Measurements from ENCODE around the gene DNPH1. TPM values are rescaled to one million over a fixed set of nuclear protein-coding genes. Genes with fewer than 3 reads are reported as not detected.
A peak's percentile ranks its signal among the peaks of the same experiment; 100 is the strongest.

Gene DNPH1
- total and polyA plus RNA-seq, 4 experiments from 2014 or later: 32.8 to 159 (median 64.1) TPM

DNA sequence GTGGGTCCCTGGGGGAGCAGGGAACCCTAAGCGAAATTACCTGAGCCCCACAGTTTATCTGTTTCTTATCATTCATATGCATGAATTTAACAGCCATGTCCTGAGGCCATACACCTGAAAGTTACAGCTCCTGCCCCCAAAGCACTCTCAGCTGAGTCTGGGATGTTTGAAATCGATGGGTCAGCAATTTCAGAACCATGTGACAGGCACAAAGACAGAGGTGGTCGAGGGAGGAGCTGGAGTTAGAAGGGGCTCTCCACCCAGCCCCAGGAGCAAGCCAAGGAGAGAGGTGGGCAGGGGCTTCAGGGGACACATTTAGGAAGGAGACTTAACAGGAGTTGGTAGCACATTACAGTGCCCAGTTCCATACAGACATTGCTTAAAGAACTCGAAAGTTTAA is 28.9 kb upstream of the DNPH1 start:
- no peak for DNase-seq
- peak overlapping the region in 1 of 7 donors; percentile 43 for H3K27ac Mint-ChIP-seq
- intact Hi-C loops (cut with micrococcal nuclease): no loop called here
- H3K4me3 Mint-ChIP-seq: no peak overlapping the region
- H3K27me3 Mint-ChIP-seq: peaks cover 0 to 5% of the 10 kb centered on the region in 2 donors
- H3K9me3 Mint-ChIP-seq: no peaks in the 10 kb centered on the region
- CTCF ChIA-PET (ENCODE audit: partially characterized antibody): no interaction called here
- Histone ChIP-seq H3K27ac (ENCODE audit: low read depth, low read length) (no peak overlapping the region), H3K4me1 (ENCODE audit: insufficient read depth, low read length) (no peaks in the 10 kb centered on the region), H3K9me3 (ENCODE audit: control insufficient read depth in 1 of 2, low read length in 2 of 2) (no peaks in the 10 kb centered on the region), H3K27me3 (ENCODE audit: insufficient read depth, low read length) (no peaks in the 10 kb centered on the region), H3K4me3 (ENCODE audit: low read length in 2 of 2) (no peak overlapping the region), H3K36me3 (ENCODE audit: insufficient read depth, low read length) (no peaks in the 10 kb centered on the region)
- no peaks in the 10 kb centered on the region for H3K36me3 Mint-ChIP-seq
- peaks cover 0 to 7% (median 0%) of the 10 kb centered on the region in 4 donors for H3K4me1 Mint-ChIP-seq
- POLR2A ChIA-PET (ENCODE audit: partially characterized antibody): no interaction called here

- no peak for DNase-seq
- Mint-ChIP-seq H3K4me1 (peaks cover 0 to 7% (median 0%) of the 10 kb centered on the region in 4 donors), H3K9me3 (no peaks in the 10 kb centered on the region), H3K36me3 (no peaks in the 10 kb centered on the region), H3K27ac (peak overlapping the region in 1 of 7 donors; percentile 62), H3K4me3 (no peak overlapping the region), H3K27me3 (peaks cover 0 to 10% of the 10 kb centered on the region in 2 donors)
- Histone ChIP-seq H3K36me3 (ENCODE audit: insufficient read depth, low read length) (no peaks in the 10 kb centered on the region), H3K4me1 (ENCODE audit: insufficient read depth, low read length) (no peaks in the 10 kb centered on the region), H3K9me3 (ENCODE audit: control insufficient read depth in 1 of 2, low read length in 2 of 2) (no peaks in the 10 kb centered on the region), H3K27ac (ENCODE audit: low read depth, low read length) (no peak overlapping the region), H3K4me3 (ENCODE audit: low read length in 2 of 2) (no peak overlapping the region), H3K27me3 (ENCODE audit: insufficient read depth, low read length) (no peaks in the 10 kb centered on the region)
- intact Hi-C loops (cut with micrococcal nuclease): no loop called here
- CTCF ChIA-PET (ENCODE audit: partially characterized antibody): interaction anchor here (0.7 kb wide), 1 partner anchor 138 kb away, joined by 3 read pairs; no protein-coding TSS in a partner anchor
- POLR2A ChIA-PET (ENCODE audit: partially characterized antibody): no interaction called here
These were observed 28.3 kb upstream of the DNPH1 start for GRCh38 chr6:43257367-43258145.

DNA sequence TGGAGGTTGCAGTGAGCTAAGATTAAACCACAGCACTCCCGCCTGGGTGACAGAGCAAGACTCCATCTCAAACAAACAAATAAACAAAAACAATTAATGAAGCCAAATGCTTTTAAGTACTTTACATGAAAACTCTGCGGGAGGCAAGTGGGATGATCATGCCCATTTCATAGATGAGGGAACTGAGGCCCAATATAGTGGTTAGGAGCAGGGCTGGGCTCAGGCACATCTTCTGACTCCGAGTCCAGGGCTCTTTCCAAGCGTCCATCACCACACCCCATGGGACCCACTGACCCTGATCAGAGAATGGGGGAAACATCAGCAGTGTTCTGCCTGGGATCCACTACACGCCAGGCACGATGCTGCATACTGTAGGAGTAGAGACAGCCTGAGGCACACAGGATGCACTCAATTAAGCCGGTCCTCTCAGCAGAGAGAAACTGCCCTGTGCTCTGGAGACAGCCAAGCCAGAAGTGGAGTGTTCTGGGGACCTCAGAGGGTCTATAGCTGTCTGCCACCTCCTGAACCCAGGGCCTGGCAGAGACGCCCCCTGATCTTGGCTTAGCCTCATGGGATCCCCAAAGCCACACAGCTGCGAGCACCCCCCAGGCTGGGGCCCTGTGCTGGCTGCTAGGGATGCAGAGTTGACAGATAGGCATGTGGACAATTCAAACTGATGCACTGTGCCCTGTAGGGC is 27.5 kb upstream of the DNPH1 start:
- H3K4me1 Mint-ChIP-seq: peaks cover 0 to 7% (median under 1%) of the 10 kb centered on the region in 4 donors
- intact Hi-C loops (cut with micrococcal nuclease): no loop called here
- Histone ChIP-seq H3K9me3 (ENCODE audit: control insufficient read depth in 1 of 2, low read length in 2 of 2) (no peaks in the 10 kb centered on the region), H3K4me3 (ENCODE audit: low read length in 2 of 2) (no peak overlapping the region), H3K27me3 (ENCODE audit: insufficient read depth, low read length) (no peaks in the 10 kb centered on the region), H3K4me1 (ENCODE audit: insufficient read depth, low read length) (no peaks in the 10 kb centered on the region), H3K27ac (ENCODE audit: low read depth, low read length) (no peak overlapping the region), H3K36me3 (ENCODE audit: insufficient read depth, low read length) (no peaks in the 10 kb centered on the region)
- no peaks in the 10 kb centered on the region for H3K36me3 Mint-ChIP-seq
- DNase-seq: no peak
- H3K4me3 Mint-ChIP-seq: no peak overlapping the region
- peaks cover 1 to 13% of the 10 kb centered on the region in 2 donors for H3K27me3 Mint-ChIP-seq
- CTCF ChIA-PET (ENCODE audit: partially characterized antibody): interaction anchor here (0.7 to 1.9 kb wide), 2 partner anchors 27 to 138 kb away, joined by 3 to 6 read pairs; partner anchors contain the start of gene DNPH1
- POLR2A ChIA-PET (ENCODE audit: partially characterized antibody): no interaction called here
- no peak overlapping the region for H3K27ac Mint-ChIP-seq
- no peaks in the 10 kb centered on the region for H3K9me3 Mint-ChIP-seq

GRCh38 chr6:43255408-43256054 is 26.2 kb upstream of the DNPH1 start:
- DNase-seq: no peak
- no peaks in the 10 kb centered on the region for H3K9me3 ChIP-seq (ENCODE audit: control insufficient read depth in 1 of 2, low read length in 2 of 2)
- intact Hi-C loops (cut with micrococcal nuclease): no loop called here
- Mint-ChIP-seq H3K36me3 (no peaks in the 10 kb centered on the region), H3K4me3 (no peak overlapping the region), H3K27ac (no peak overlapping the region), H3K27me3 (peaks cover 6 to 21% of the 10 kb centered on the region in 2 donors), H3K4me1 (peaks cover 0 to 7% (median 4%) of the 10 kb centered on the region in 4 donors), H3K9me3 (peaks cover 0 to 2% (median 0%) of the 10 kb centered on the region in 8 donors)
- H3K27ac ChIP-seq (ENCODE audit: low read depth, low read length): no peak overlapping the region
- ChIA-PET POLR2A (ENCODE audit: partially characterized antibody) (no interaction called here), CTCF (ENCODE audit: partially characterized antibody) (interaction anchor here (1.9 kb wide), 1 partner anchor 26 kb away, joined by 6 read pairs; the partner anchor contains the start of gene DNPH1)
- no peak overlapping the region for H3K4me3 ChIP-seq (ENCODE audit: low read length in 2 of 2)
- no peaks in the 10 kb centered on the region for H3K4me1 ChIP-seq (ENCODE audit: insufficient read depth, low read length)
- H3K27me3 ChIP-seq (ENCODE audit: insufficient read depth, low read length): peaks cover 5% of the 10 kb centered on the region
- no peaks in the 10 kb centered on the region for H3K36me3 ChIP-seq (ENCODE audit: insufficient read depth, low read length)

GRCh38 chr6:43254846-43255245 is 25.6 kb upstream of the DNPH1 start:
- Mint-ChIP-seq H3K27me3 (peaks cover 6 to 21% of the 10 kb centered on the region in 2 donors), H3K27ac (no peak overlapping the region), H3K4me1 (peaks cover 0 to 7% (median 4%) of the 10 kb centered on the region in 4 donors), H3K9me3 (peaks cover 0 to 2% (median 0%) of the 10 kb centered on the region in 8 donors), H3K36me3 (no peaks in the 10 kb centered on the region), H3K4me3 (no peak overlapping the region)
- Histone ChIP-seq H3K4me3 (ENCODE audit: low read length in 2 of 2) (no peak overlapping the region), H3K9me3 (ENCODE audit: control insufficient read depth in 1 of 2, low read length in 2 of 2) (no peaks in the 10 kb centered on the region), H3K36me3 (ENCODE audit: insufficient read depth, low read length) (no peaks in the 10 kb centered on the region), H3K27ac (ENCODE audit: low read depth, low read length) (no peak overlapping the region), H3K27me3 (ENCODE audit: insufficient read depth, low read length) (peaks cover 5% of the 10 kb centered on the region), H3K4me1 (ENCODE audit: insufficient read depth, low read length) (no peaks in the 10 kb centered on the region)
- CTCF ChIA-PET (ENCODE audit: partially characterized antibody): interaction anchor here (0.9 kb wide), 1 partner anchor 144 kb away, joined by 3 read pairs; no protein-coding TSS in a partner anchor
- intact Hi-C loops (cut with micrococcal nuclease): no loop called here
- POLR2A ChIA-PET (ENCODE audit: partially characterized antibody): no interaction called here
- DNase-seq: no peak

DNA sequence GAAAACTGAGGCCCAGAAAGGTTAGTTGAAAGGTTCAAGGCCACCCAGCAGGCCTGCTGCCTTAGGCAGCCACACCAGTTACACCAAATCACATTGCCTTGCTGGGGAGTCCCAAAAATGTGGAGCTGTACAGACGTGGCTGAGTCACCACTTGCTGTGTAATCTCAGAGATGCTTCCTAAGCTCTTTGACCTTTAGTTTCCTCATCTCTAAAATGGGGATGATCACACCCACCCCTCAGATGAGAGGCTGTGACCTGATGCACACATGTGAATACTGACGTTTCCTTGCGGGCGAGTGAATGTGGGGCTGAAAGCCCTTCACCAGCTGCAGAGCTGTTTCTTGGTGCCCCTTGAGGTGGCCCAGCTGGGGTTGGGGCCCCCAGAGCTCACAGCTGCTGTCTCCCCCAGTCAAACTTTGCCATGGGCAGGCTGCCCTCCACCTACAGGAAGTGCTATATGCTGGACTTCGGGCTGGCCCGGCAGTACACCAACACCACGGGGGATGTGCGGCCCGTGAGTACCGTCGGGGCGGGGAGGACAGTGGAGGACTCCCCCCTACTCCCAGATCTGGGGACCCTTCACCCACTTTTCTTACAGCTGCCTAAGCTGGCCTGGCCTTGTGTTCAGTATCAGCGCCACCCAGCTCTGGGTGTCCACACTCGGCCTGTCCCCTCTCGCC is 25.0 kb upstream of the DNPH1 start:
- Histone ChIP-seq H3K9me3 (ENCODE audit: control insufficient read depth in 1 of 2, low read length in 2 of 2) (no peaks in the 10 kb centered on the region), H3K36me3 (ENCODE audit: insufficient read depth, low read length) (no peaks in the 10 kb centered on the region), H3K27me3 (ENCODE audit: insufficient read depth, low read length) (peaks cover 5% of the 10 kb centered on the region), H3K4me3 (ENCODE audit: low read length in 2 of 2) (no peak overlapping the region), H3K4me1 (ENCODE audit: insufficient read depth, low read length) (no peaks in the 10 kb centered on the region), H3K27ac (ENCODE audit: low read depth, low read length) (no peak overlapping the region)
- POLR2A ChIA-PET (ENCODE audit: partially characterized antibody): no interaction called here
- Mint-ChIP-seq H3K9me3 (peaks cover 0 to 2% (median 0%) of the 10 kb centered on the region in 8 donors), H3K36me3 (no peaks in the 10 kb centered on the region), H3K4me1 (peaks cover 0 to 7% (median 4%) of the 10 kb centered on the region in 4 donors), H3K4me3 (no peak overlapping the region), H3K27me3 (peaks cover 6 to 21% of the 10 kb centered on the region in 2 donors), H3K27ac (no peak overlapping the region)
- intact Hi-C loops (cut with micrococcal nuclease): no loop called here
- CTCF ChIA-PET (ENCODE audit: partially characterized antibody): interaction anchor here (0.9 kb wide), 1 partner anchor 144 kb away, joined by 3 read pairs; no protein-coding TSS in a partner anchor
- no peak for DNase-seq
